Psoas muscle (tissue), 8 donors: ENCODE measurements around the gene COPE. TPM values are rescaled to one million over a fixed set of nuclear protein-coding genes. Genes with fewer than 3 reads are reported as not detected.

Experiments
- ATAC-seq, 4 donors: fragments of 200-7000 bp; cut with Tn5 transposase; one replicate each; pipeline ENCODE4 v1.9.1; 2020; ENCODE audit warnings: moderate library complexity in 3 of 4, mild to moderate bottlenecking in 2 of 4
- DNase-seq, 2 donors: peaks; one replicate each; pipeline ENCODE4 v3.0.0-alpha.2; 2020
- H3K27ac ChIP-seq: fragments of 200-600 bp; one replicate; pipeline ENCODE4 v1.8.0; 2022
- H3K27me3 ChIP-seq, 3 donors: fragments of 200-600 bp in 1 of 3; one replicate each; pipeline versions ENCODE4 v1.6.1 to v1.8.0; 2013 to 2022; ENCODE audit warnings: low read length in 2 of 3, mild to moderate bottlenecking in 2 of 3, moderate library complexity in 1 of 3; ENCODE audit not compliant: insufficient read depth in 3 of 3
- H3K36me3 ChIP-seq, 2 donors: fragments of 200-600 bp in 1 of 2; one replicate each; pipeline versions ENCODE4 v1.6.1 to v1.8.0; 2013 to 2022; ENCODE audit warnings: low read depth in 1 of 2, mild to moderate bottlenecking in 1 of 2, moderate library complexity in 1 of 2; ENCODE audit not compliant: insufficient read depth in 1 of 2
- H3K4me1 ChIP-seq: fragments of 200-600 bp; one replicate; pipeline ENCODE4 v1.8.0; 2022
- H3K4me3 ChIP-seq: fragments of 200-600 bp; one replicate; pipeline ENCODE4 v1.8.0; 2022; ENCODE audit warnings: mild to moderate bottlenecking
- H3K9me3 ChIP-seq: fragments of 200-600 bp; one replicate; pipeline ENCODE4 v1.8.0; 2022
- WGBS, 3 donors: extraction: QIAGEN DNeasy Blood & Tissue Kit; methylation state at CpG; one replicate each; pipeline versions ENCODE4 v1.1.6 to v1.1.7; 2013; 5-methylcytosine and 5-hydroxymethylcytosine counted together
- intact Hi-C, 2 donors: fragments of 100-400 bp; cut with DNase I; formaldehyde crosslinking; loops; one replicate each; pipeline versions ENCODE4 v1.11.0 to v1.14.2; 2022
- polyA plus RNA-seq, 3 donors: library from polyadenylated mRNA; stranded (reverse); fragments of 200-250 nt; gene quantifications; one replicate each; pipeline ENCODE4 v1.2.3, GENCODE V29; 2013
- total RNA-seq, 4 donors: library from RNA; stranded (reverse); fragmentation: NEBNext Ultra II Directional in 2 of 4; extraction: Animal tissue kit (Norgen Biotek cat#: 25700) in 2 of 4; gene quantifications; one replicate each; pipeline versions ENCODE4 v1.2.1 to v1.2.4, GENCODE V29; 2021 to 2023
- TF ChIP-seq, protein P1 (sequence below): fragments of 200-600 bp; IDR thresholded peaks from one replicate; pipeline ENCODE4 v1.8.0; 2022; ENCODE audit warnings: antibody characterized with exemption
- donor health status: healthy with polysubstance abuse.
- donor health status: DM: no; HTN: no; CAD: no; lungs with moderate emphysema.
- donor health status: Bipolar disorder and iron deficiency.
- donor health status: healthy.
- donor health status: DM: yes; HTN: yes; CAD: no.
- donor health status: DM: no; HTN: no; CAD: no.
- donor health status: DM: no; HTN: no; CAD: no.
- donor health status: DM: yes; HTN: yes; CAD: no.

Gene COPE
- total and polyA plus RNA-seq, 7 donors, result 91.5 to 173 (median 110) TPM

DNA sequence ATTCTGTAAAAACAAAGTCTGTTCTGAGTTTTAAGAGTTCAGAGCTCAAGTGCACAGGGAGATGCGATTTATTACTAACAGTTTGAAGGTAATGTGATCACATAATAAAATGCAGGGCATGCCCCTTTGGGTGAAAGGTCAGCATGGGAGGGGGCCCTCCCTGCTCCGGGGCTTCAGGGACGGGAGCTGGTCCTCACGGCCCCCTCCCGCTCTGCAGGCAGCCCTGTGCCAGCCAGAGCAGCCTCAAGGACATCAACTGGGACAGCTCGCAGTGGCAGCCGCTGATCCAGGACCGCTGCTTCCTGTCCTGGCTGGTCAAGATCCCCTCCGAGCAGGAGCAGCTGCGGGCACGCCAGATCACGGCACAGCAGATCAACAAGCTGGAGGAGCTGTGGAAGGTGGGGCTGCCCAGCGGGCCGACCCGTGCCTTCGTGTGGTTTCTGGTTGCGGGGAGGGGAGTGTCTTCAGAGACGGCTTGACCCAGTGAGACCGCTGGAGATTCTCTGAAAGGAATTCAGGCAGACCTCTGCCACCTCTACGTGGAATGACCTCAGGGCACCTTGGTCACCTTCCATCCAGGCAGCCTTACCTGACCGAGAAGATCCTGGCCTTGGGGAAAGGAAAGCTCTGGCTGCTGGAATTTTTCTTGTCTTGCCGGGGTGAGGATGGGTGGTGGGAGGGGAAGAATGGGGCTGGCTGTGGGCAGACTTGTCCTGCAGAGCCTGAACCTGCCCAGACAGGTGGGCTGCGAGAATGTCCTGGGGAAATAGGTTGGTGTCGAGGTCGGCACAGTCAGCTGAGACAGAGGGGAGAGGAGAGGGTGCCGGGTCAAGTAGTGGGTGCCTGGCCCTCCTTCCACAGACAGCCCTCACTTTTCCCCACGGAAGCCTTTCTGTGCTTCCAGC is 68.5 kb downstream of the COPE start:
- ATAC-seq (no peak), DNase-seq (no peak)
- peak overlapping the region; percentile 67 for H3K27ac ChIP-seq
- H3K27me3 ChIP-seq, result no peaks in the 10 kb centered on the region
- 67 to 72% (median 70%) methylated on average over 27 of the region's 27 CpGs for WGBS, 3 donors
- intact Hi-C loops, result no loop called here
- H3K4me3 ChIP-seq, result no peak overlapping the region
- H3K4me1 ChIP-seq, result peaks cover 42% of the 10 kb centered on the region
- TF ChIP-seq, protein P1, sequence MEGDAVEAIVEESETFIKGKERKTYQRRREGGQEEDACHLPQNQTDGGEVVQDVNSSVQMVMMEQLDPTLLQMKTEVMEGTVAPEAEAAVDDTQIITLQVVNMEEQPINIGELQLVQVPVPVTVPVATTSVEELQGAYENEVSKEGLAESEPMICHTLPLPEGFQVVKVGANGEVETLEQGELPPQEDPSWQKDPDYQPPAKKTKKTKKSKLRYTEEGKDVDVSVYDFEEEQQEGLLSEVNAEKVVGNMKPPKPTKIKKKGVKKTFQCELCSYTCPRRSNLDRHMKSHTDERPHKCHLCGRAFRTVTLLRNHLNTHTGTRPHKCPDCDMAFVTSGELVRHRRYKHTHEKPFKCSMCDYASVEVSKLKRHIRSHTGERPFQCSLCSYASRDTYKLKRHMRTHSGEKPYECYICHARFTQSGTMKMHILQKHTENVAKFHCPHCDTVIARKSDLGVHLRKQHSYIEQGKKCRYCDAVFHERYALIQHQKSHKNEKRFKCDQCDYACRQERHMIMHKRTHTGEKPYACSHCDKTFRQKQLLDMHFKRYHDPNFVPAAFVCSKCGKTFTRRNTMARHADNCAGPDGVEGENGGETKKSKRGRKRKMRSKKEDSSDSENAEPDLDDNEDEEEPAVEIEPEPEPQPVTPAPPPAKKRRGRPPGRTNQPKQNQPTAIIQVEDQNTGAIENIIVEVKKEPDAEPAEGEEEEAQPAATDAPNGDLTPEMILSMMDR, result no peak
- no peaks in the 10 kb centered on the region for H3K9me3 ChIP-seq
- H3K36me3 ChIP-seq, result peaks cover 0 to 72% of the 10 kb centered on the region in 2 donors

GRCh38 chr19:18849838-18850400 is 69.3 kb downstream of the COPE start:
- Histone ChIP-seq H3K27ac (peak overlapping the region; percentile 67), H3K9me3 (no peaks in the 10 kb centered on the region), H3K36me3 (peaks cover 0 to 64% of the 10 kb centered on the region in 2 donors), H3K4me3 (no peak overlapping the region), H3K27me3 (no peaks in the 10 kb centered on the region), H3K4me1 (peaks cover 42% of the 10 kb centered on the region)
- 59 to 63% (median 61%) methylated on average over 16 of the region's 16 CpGs for WGBS, 3 donors
- TF ChIP-seq, protein P1, result no peak
- DNase-seq (no peak), ATAC-seq (no peak)
- intact Hi-C loops, result loop anchor here (5.0 to 10.0 kb wide), 3 partner anchors 165 to 398 kb away; partner anchors contain the start of gene CRTC1 (in 1 of the 2)

Other genes with a start within 250 kb of the COPE start
- gene CRTC1, start 235.7 kb downstream of the COPE start, total RNA-seq, result 10 to 100 TPM in 2 of 4 donors, 1 to 10 TPM in 2; 8.1 to 12.5 (median 9.6) TPM
- 1 to 10 TPM; 4.5 to 6.6 (median 6.3) TPM for gene CRTC1, start 235.7 kb downstream of the COPE start, polyA plus RNA-seq
- gene COMP, start 128.1 kb downstream of the COPE start, total RNA-seq, result 1 to 10 TPM in 2 of 4 donors, under 1 TPM in 1, not detected in 1; 0.12 to 1.8 (median 1.5) TPM
- under 1 TPM; 0.10 to 0.94 (median 0.75) TPM for gene COMP, start 128.1 kb downstream of the COPE start, polyA plus RNA-seq
- gene UPF1, start 87.4 kb downstream of the COPE start, total RNA-seq, result 10 to 100 TPM; 34.6 to 45.0 (median 37.9) TPM
- 10 to 100 TPM; 15.6 to 34.5 (median 34.4) TPM for gene UPF1, start 87.4 kb downstream of the COPE start, polyA plus RNA-seq
- 1 to 10 TPM; 4.3 to 6.4 (median 5.3) TPM for gene CERS1, start 23.2 kb downstream of the COPE start, total RNA-seq
- 1 to 10 TPM; 2.1 to 4.6 (median 4.0) TPM for gene CERS1, start 23.2 kb downstream of the COPE start, polyA plus RNA-seq
- gene DDX49, start 328 bp upstream of the COPE start, total RNA-seq, result 10 to 100 TPM; 27.2 to 35.3 (median 30.3) TPM
- 10 to 100 TPM; 47.2 to 73.1 (median 47.7) TPM for gene DDX49, start 328 bp upstream of the COPE start, polyA plus RNA-seq
- gene HOMER3, start 21.8 kb upstream of the COPE start, total RNA-seq, result 10 to 100 TPM; 61.4 to 77.9 (median 67.7) TPM
- gene HOMER3, start 21.8 kb upstream of the COPE start, polyA plus RNA-seq, result 10 to 100 TPM; 72.9 to 86.2 (median 83.1) TPM
- 10 to 100 TPM; 41.3 to 53.3 (median 48.1) TPM for gene SUGP2, start 114.1 kb upstream of the COPE start, total RNA-seq
- gene SUGP2, start 114.1 kb upstream of the COPE start, polyA plus RNA-seq, result 10 to 100 TPM; 31.8 to 45.3 (median 34.4) TPM
- 10 to 100 TPM; 13.7 to 22.6 (median 18.8) TPM for gene ARMC6, start 114.2 kb upstream of the COPE start, total RNA-seq
- 10 to 100 TPM; 22.8 to 74.1 (median 25.7) TPM for gene ARMC6, start 114.2 kb upstream of the COPE start, polyA plus RNA-seq
- gene SLC25A42, start 144.6 kb upstream of the COPE start, total RNA-seq, result 10 to 100 TPM; 14.7 to 40.2 (median 24.5) TPM
- gene SLC25A42, start 144.6 kb upstream of the COPE start, polyA plus RNA-seq, result 10 to 100 TPM in 2 of 3 donors, 1 to 10 TPM in 1; 4.6 to 31.9 (median 12.2) TPM
- gene TMEM161A, start 219.1 kb upstream of the COPE start, total RNA-seq, result 10 to 100 TPM; 31.3 to 61.3 (median 42.8) TPM
- gene TMEM161A, start 219.1 kb upstream of the COPE start, polyA plus RNA-seq, result 10 to 100 TPM; 30.2 to 46.1 (median 37.6) TPM